ENCODE results near the gene ZNF621.

Gene ZNF621

GRCh38 chr3:40516201-40516600 is 8.6 kb upstream of the ZNF621 start:
- no peak for DNase-seq (ENCODE audit: extremely low read depth, low read depth)

GRCh38 chr3:40518067-40518466 is 6.7 kb upstream of the ZNF621 start:
- no peak for TF ChIP-seq CTCF (IDR thresholded peaks at IDR 0.05; ENCODE audit: low read depth, low read length)
- no peak for DNase-seq (ENCODE audit: extremely low read depth, low read depth)

More at GRCh38 chr3:40516201-40516600, 8.6 kb upstream of the ZNF621 start:
- TF ChIP-seq CTCF (IDR thresholded peaks at IDR 0.05; ENCODE audit: low read depth, low read length), result no peak

- no peak for TF ChIP-seq CTCF (IDR thresholded peaks at IDR 0.05; ENCODE audit: low read depth, low read length)
- DNase-seq (ENCODE audit: extremely low read depth, low read depth), result no peak
These were observed 5.9 kb upstream of the ZNF621 start for GRCh38 chr3:40518848-40519247.

GRCh38 chr3:40521254-40521653 is 3.5 kb upstream of the ZNF621 start:
- DNase-seq (ENCODE audit: extremely low read depth, low read depth), result no peak
- no peak for TF ChIP-seq CTCF (IDR thresholded peaks at IDR 0.05; ENCODE audit: low read depth, low read length)

GRCh38 chr3:40523781-40524180 is 979 bp upstream of the ZNF621 start:
- no peak for DNase-seq (ENCODE audit: extremely low read depth, low read depth)
- no peak for TF ChIP-seq CTCF (IDR thresholded peaks at IDR 0.05; ENCODE audit: low read depth, low read length)

- DNase-seq (ENCODE audit: extremely low read depth, low read depth), result no peak
- TF ChIP-seq CTCF (IDR thresholded peaks at IDR 0.05; ENCODE audit: low read depth, low read length), result no peak
These were observed 565 bp upstream of the ZNF621 start for GRCh38 chr3:40524222-40524567.

GRCh38 chr3:40528426-40528825 is 3.7 kb downstream of the ZNF621 start:
- TF ChIP-seq CTCF (IDR thresholded peaks at IDR 0.05; ENCODE audit: low read depth, low read length), result no peak

More at GRCh38 chr3:40528426-40528825, 3.7 kb downstream of the ZNF621 start:
- DNase-seq (ENCODE audit: extremely low read depth, low read depth), result no peak
